GM19023 (cell line): Measurements from ENCODE around the gene PARP6.
"Not testable (repeated sequence)": the region's sequence is repeated elsewhere in the genome, so short reads cannot be mapped to it uniquely, and the experiment has no call there.

Experiments
- ATAC-seq: cut with Tn5 transposase; IDR thresholded peaks from one replicate; pipeline ENCODE4 v1.9.1; 2021; ENCODE audit warnings: mild to moderate bottlenecking, moderate library complexity; ENCODE audit not compliant: unreplicated experiment

Gene PARP6

GRCh38 chr15:72280751-72281150 is 8.4 kb upstream of the PARP6 start:
- ATAC-seq, result no peak

GRCh38 chr15:72278737-72279136 is 6.4 kb upstream of the PARP6 start:
- no peak for ATAC-seq

GRCh38 chr15:72276326-72276700 is 4.0 kb upstream of the PARP6 start:
- no peak for ATAC-seq

- ATAC-seq, result not testable (repeated sequence)
Measured at GRCh38 chr15:72275635-72276325, 3.4 kb upstream of the PARP6 start.

GRCh38 chr15:72272997-72273352 is 621 bp upstream of the PARP6 start:
- ATAC-seq, result no peak

GRCh38 chr15:72271895-72272212 is 500 bp downstream of the PARP6 start:
- no peak for ATAC-seq

GRCh38 chr15:72271221-72271620 is 1.1 kb downstream of the PARP6 start:
- ATAC-seq, result no peak

- no peak for ATAC-seq
Measured at GRCh38 chr15:72269739-72270138, 2.6 kb downstream of the PARP6 start.

- no peak for ATAC-seq
Measured at GRCh38 chr15:72265031-72265430, 7.3 kb downstream of the PARP6 start.

- ATAC-seq, result no peak
Measured at GRCh38 chr15:72252663-72253299, 19.6 kb downstream of the PARP6 start.

GRCh38 chr15:72249142-72249810 is 23.1 kb downstream of the PARP6 start:
- ATAC-seq, result no peak

GRCh38 chr15:72248514-72248913 is 23.8 kb downstream of the PARP6 start:
- ATAC-seq, result no peak

- ATAC-seq, result no peak
Measured at GRCh38 chr15:72242775-72243370, 29.5 kb downstream of the PARP6 start.

- no peak for ATAC-seq
Measured at GRCh38 chr15:72239652-72240051, 32.7 kb downstream of the PARP6 start.

- no peak for ATAC-seq
Measured at GRCh38 chr15:72238586-72238985, 33.8 kb downstream of the PARP6 start.

- ATAC-seq, result no peak
Measured at GRCh38 chr15:72237853-72238224, 34.5 kb downstream of the PARP6 start.

- peak; percentile 82 for ATAC-seq
Measured at GRCh38 chr15:72237029-72237852, 35.1 kb downstream of the PARP6 start.

- no peak for ATAC-seq
Measured at GRCh38 chr15:72236381-72237003, 35.9 kb downstream of the PARP6 start.

GRCh38 chr15:72235298-72235697 is 37.1 kb downstream of the PARP6 start:
- ATAC-seq, result no peak

GRCh38 chr15:72233769-72234168 is 38.6 kb downstream of the PARP6 start:
- ATAC-seq, result no peak
